ENCODE measurements around the gene TEX52. TPM values are rescaled to one million over a fixed set of nuclear protein-coding genes. Genes with fewer than 3 reads are reported as not detected.

The TEX52 gene
- polyA plus RNA-seq, 1 donor (not counting 4 experiments of a cell fraction or from before 2014, with no cell fraction given) = not detected

DNA sequence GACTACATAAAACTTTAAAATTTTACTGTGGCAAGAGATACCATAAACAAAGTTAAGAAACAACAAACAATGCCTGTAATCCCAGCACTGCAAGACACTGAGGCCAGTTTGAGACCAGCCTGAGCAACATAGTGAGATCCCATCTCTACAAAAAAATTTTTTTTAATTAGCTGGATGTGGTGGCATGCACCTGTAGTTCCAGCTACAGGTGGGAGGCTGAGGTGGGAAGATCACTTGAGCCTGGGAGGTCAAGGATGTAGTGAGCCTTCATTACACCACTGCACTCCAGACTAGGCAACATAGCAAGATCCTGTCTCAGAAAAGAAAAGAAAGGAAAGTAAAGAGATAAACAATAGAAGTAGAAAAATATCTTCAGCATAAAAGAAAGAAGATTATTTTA is 3.3 kb upstream of the TEX52 start:
- H3K4me1 ChIP-seq (ENCODE audit: control insufficient read depth, extremely low read depth, insufficient read depth, low read length) = no peaks in the 10 kb centered on the region
- H4K20me1 ChIP-seq (ENCODE audit: control insufficient read depth, extremely low read depth, insufficient read depth, low read length) = no peaks in the 10 kb centered on the region
- no peaks in the 10 kb centered on the region for H3K27me3 ChIP-seq (ENCODE audit: control insufficient read depth, extremely low read depth, insufficient read depth, low read length)
- H3K9ac ChIP-seq (ENCODE audit: control insufficient read depth, extremely low read depth, insufficient read depth, low read length) = no peak overlapping the region
- peaks cover 2 to 20% of the 10 kb centered on the region in 2 experiments for H3K36me3 ChIP-seq (ENCODE audit: control insufficient read depth in 2 of 2, extremely low read depth in 1 of 2, insufficient read depth in 2 of 2, low read length in 2 of 2)
- FAIRE-seq (no peak), DNase-seq (ENCODE audit: low read depth, low spot score) (no peak)
- H3K4me3 ChIP-seq (ENCODE audit: control insufficient read depth in 2 of 3, extremely low read depth in 1 of 3, insufficient read depth in 2 of 3, low read depth in 1 of 3, low read length in 3 of 3) = no peak overlapping the region
- no peak overlapping the region for H2AFZ ChIP-seq (ENCODE audit: control insufficient read depth, low read length)
- TF ChIP-seq CTCF (optimal IDR thresholded peaks at IDR 0.05 in 1 of 3, IDR thresholded peaks at IDR 0.05 in 1 of 3, conservative IDR thresholded peaks at IDR 0.05 in 1 of 3; ENCODE audit: extremely low read depth in 1 of 3, insufficient read depth in 2 of 3, low read length in 3 of 3) = no peak
- TF ChIP-seq EZH2 (IDR thresholded peaks at IDR 0.05; ENCODE audit: low read length) = no peak
- no peaks in the 10 kb centered on the region for H3K9me3 ChIP-seq (ENCODE audit: control insufficient read depth, low read depth, low read length)
- no peak overlapping the region for H3K4me2 ChIP-seq (ENCODE audit: control insufficient read depth, extremely low read depth, insufficient read depth, low read depth, low read length)
- no peak overlapping the region for H3K27ac ChIP-seq (ENCODE audit: control insufficient read depth, insufficient read depth, low read length)
- dilution Hi-C loops (cut with MboI; ENCODE audit: extremely low pct_ligation_motif_present, low sequenced_read_pairs) = no loop called here
- H3K9me1 ChIP-seq (ENCODE audit: control insufficient read depth, extremely low read depth, insufficient read depth, low read length) = no peaks in the 10 kb centered on the region
- H3K79me2 ChIP-seq (ENCODE audit: control insufficient read depth, insufficient read depth, low read length) = no peaks in the 10 kb centered on the region

GRCh38 chr12:2858944-2859421 is 2.1 kb upstream of the TEX52 start:
- Histone ChIP-seq H3K4me2 (ENCODE audit: control insufficient read depth, extremely low read depth, insufficient read depth, low read depth, low read length) (no peak overlapping the region), H2AFZ (ENCODE audit: control insufficient read depth, low read length) (no peak overlapping the region)

More at GRCh38 chr12:2858944-2859421, 2.1 kb upstream of the TEX52 start:
- Histone ChIP-seq H3K9me3 (ENCODE audit: control insufficient read depth, low read depth, low read length) (no peaks in the 10 kb centered on the region), H3K9me1 (ENCODE audit: control insufficient read depth, extremely low read depth, insufficient read depth, low read length) (no peaks in the 10 kb centered on the region), H3K36me3 (ENCODE audit: control insufficient read depth in 2 of 2, extremely low read depth in 1 of 2, insufficient read depth in 2 of 2, low read length in 2 of 2) (peaks cover 0 to 16% of the 10 kb centered on the region in 2 experiments), H3K27ac (ENCODE audit: control insufficient read depth, insufficient read depth, low read length) (no peak overlapping the region), H4K20me1 (ENCODE audit: control insufficient read depth, extremely low read depth, insufficient read depth, low read length) (no peaks in the 10 kb centered on the region), H3K4me3 (ENCODE audit: control insufficient read depth in 2 of 3, extremely low read depth in 1 of 3, insufficient read depth in 2 of 3, low read depth in 1 of 3, low read length in 3 of 3) (no peak overlapping the region), H3K9ac (ENCODE audit: control insufficient read depth, extremely low read depth, insufficient read depth, low read length) (no peak overlapping the region), H3K4me1 (ENCODE audit: control insufficient read depth, extremely low read depth, insufficient read depth, low read length) (no peaks in the 10 kb centered on the region), H3K27me3 (ENCODE audit: control insufficient read depth, extremely low read depth, insufficient read depth, low read length) (no peaks in the 10 kb centered on the region), H3K79me2 (ENCODE audit: control insufficient read depth, insufficient read depth, low read length) (no peaks in the 10 kb centered on the region)
- dilution Hi-C loops (cut with MboI; ENCODE audit: extremely low pct_ligation_motif_present, low sequenced_read_pairs) = no loop called here
- DNase-seq (ENCODE audit: low read depth, low spot score) = no peak
- no peak for FAIRE-seq
- TF ChIP-seq EZH2 (IDR thresholded peaks at IDR 0.05; ENCODE audit: low read length) (no peak), CTCF (optimal IDR thresholded peaks at IDR 0.05 in 1 of 3, IDR thresholded peaks at IDR 0.05 in 1 of 3, conservative IDR thresholded peaks at IDR 0.05 in 1 of 3; ENCODE audit: extremely low read depth in 1 of 3, insufficient read depth in 2 of 3, low read length in 3 of 3) (no peak)
